ENCODE results near the gene SHOC2. TPM values are rescaled to one million over a fixed set of nuclear protein-coding genes. Genes with fewer than 3 reads are reported as not detected.

SHOC2 gene
- total and polyA plus RNA-seq, 2 of the 13 experiments (the other 11 are each of a cell fraction or from before 2014, with no cell fraction given) = 8.6 to 25.5 TPM

DNA sequence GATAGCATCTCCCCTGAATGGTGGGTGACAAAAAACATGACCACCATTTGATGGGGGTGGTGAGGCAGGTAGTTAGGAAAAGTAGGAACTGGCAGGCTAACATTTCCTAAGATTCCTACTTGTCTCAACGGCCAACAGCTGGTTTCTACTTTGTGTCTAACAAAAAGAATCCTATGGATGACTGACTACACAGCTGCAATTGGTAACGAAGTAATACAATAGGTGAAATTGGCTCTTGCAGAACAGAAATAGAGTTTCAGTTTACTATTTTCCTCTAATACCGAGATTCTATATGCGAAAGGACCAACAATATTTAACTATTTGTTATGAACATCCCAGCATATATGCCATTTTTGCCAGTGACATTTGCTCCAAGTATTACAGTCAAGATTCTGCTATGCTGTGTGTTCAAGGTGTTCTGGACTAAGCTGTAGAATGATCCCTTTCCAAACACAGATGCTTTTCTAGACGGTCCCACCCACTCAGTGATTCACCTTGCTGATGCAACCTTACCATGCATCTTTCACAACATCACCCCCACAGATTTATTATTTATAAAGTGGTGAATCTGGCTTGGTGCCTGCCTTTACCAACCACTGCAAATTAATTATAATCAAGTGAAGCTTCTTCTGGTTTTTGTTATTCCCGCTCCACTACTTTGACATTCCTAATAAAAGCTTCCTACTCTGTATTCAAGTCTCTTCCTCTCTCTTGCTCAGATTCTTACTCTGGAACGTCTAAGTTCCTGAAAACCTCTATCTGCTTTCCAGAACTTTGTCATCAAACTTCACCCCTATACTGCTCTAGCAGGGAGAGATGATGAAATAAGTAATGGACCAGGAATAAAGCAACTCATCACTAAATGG lies 17.2 kb upstream of the SHOC2 start (continued):
- TF ChIP-seq ZNF264 (CRISPR knock-in tag; IDR thresholded peaks at IDR 0.05) = no peak
- no peak for TF ChIP-seq ZNF337 (CRISPR knock-in tag; IDR thresholded peaks at IDR 0.05; ENCODE audit: borderline replicate concordance, low read depth)
- TF ChIP-seq MAX (IDR thresholded peaks at IDR 0.05) = no peak
- no peak for TF ChIP-seq SP2 (CRISPR knock-in tag; IDR thresholded peaks at IDR 0.05)
- no peak for TF ChIP-seq MXD1 (CRISPR knock-in tag; IDR thresholded peaks at IDR 0.05)
- no peak for TF ChIP-seq ZSCAN22 (CRISPR knock-in tag; IDR thresholded peaks at IDR 0.05)
- TF ChIP-seq BATF2 (CRISPR knock-in tag; IDR thresholded peaks at IDR 0.05) = no peak
- TF ChIP-seq YEATS4 (CRISPR knock-in tag; IDR thresholded peaks at IDR 0.05; ENCODE audit: borderline replicate concordance) = no peak
- TF ChIP-seq SYNCRIP (IDR thresholded peaks at IDR 0.05; ENCODE audit: insufficient read depth, low read depth, low read length) = no peak
- no peak for TF ChIP-seq ESRRA (CRISPR knock-in tag; IDR thresholded peaks at IDR 0.05; ENCODE audit: low read depth)
- no peak for TF ChIP-seq ZNF33A (CRISPR knock-in tag; IDR thresholded peaks at IDR 0.05; ENCODE audit: borderline replicate concordance)
- TF ChIP-seq TAF15 (IDR thresholded peaks at IDR 0.05; ENCODE audit: low read depth, low read length, poor library complexity, severe bottlenecking) = no peak
- TF ChIP-seq TGIF2 (CRISPR knock-in tag; IDR thresholded peaks at IDR 0.05) = no peak
- TF ChIP-seq ZNF34 (CRISPR knock-in tag; IDR thresholded peaks at IDR 0.05; ENCODE audit: borderline replicate concordance) = no peak
- TF ChIP-seq NR3C1 (CRISPR knock-in tag; IDR thresholded peaks at IDR 0.05) = no peak
- no peak for TF ChIP-seq ARNT (IDR thresholded peaks at IDR 0.05)
- TF ChIP-seq CEBPG (CRISPR knock-in tag; IDR thresholded peaks at IDR 0.05) = peak; percentile 66; the same call in 1 of the 2 replicates
- TF ChIP-seq ZNF251 (CRISPR knock-in tag; IDR thresholded peaks at IDR 0.05) = no peak
- TF ChIP-seq FOXP4 (CRISPR knock-in tag; IDR thresholded peaks at IDR 0.05) = no peak
- TF ChIP-seq SMAD9 (CRISPR knock-in tag; IDR thresholded peaks at IDR 0.05) = no peak
- no peak for TF ChIP-seq MATR3 (CRISPR knock-in tag; IDR thresholded peaks at IDR 0.05)
- TF ChIP-seq TEAD2 (CRISPR knock-in tag; IDR thresholded peaks at IDR 0.05) = no peak
- TF ChIP-seq BORCS8-MEF2B (CRISPR knock-in tag; IDR thresholded peaks at IDR 0.05) = no peak
- TF ChIP-seq ZNF335 (CRISPR knock-in tag; IDR thresholded peaks at IDR 0.05) = no peak
- TF ChIP-seq ATF3 (CRISPR knock-in tag; IDR thresholded peaks at IDR 0.05) = 0 out of 2 replicates have a peak, but pooled peaks have one; percentile 9
